PC-3 (cell line): ENCODE results near the gene HAUS2. TPM values are rescaled to one million over a fixed set of nuclear protein-coding genes. Genes with fewer than 3 reads are reported as not detected.

Source experiments
- ATAC-seq: fragments of 200-7000 bp; cut with Tn5 transposase; 2 replicates; pipeline ENCODE4 v1.9.1; 2020; ENCODE audit warnings: mild to moderate bottlenecking, moderate library complexity
- BruUV-seq: library from RNA; stranded (reverse); fragments of 400-500 nt; replicated peaks from 2 replicates; lab custom pipeline; 2021; lab: Mats Ljungman, UMichigan
- CTCF ChIA-PET: fragments of 300-600 bp; sonication (Branson Sonifier 250); formaldehyde crosslinking; loops from one replicate; lab custom pipeline; 2022; ENCODE audit warnings: antibody characterized with exemption; lab: Charles Lee
- POLR2A ChIA-PET: fragments of 300-600 bp; sonication (Branson Sonifier 250); formaldehyde crosslinking; loops from one replicate; lab custom pipeline; 2022; ENCODE audit warnings: antibody characterized with exemption; ENCODE audit not compliant: unreplicated experiment; lab: Charles Lee
- DNase-seq: peaks from one replicate; pipeline ENCODE4 v3.0.0-alpha.2; 2015
- H2AFZ ChIP-seq: fragments of 300-600 bp; sonication (generic); 2 replicates; pipeline ENCODE4 v1.6.0; 2016; ENCODE audit warnings: antibody characterized with exemption, low read length
- H3F3A ChIP-seq: fragments of 300-600 bp; sonication (generic); one replicate; pipeline ENCODE4 v1.6.0; 2017; ENCODE audit warnings: antibody characterized with exemption, low read length, control low read depth, mild to moderate bottlenecking; ENCODE audit not compliant: unreplicated experiment
- H3K27ac ChIP-seq: fragments of 300-600 bp; sonication (generic); 2 replicates; pipeline ENCODE4 v1.5.1; 2016; ENCODE audit warnings: mild to moderate bottlenecking, low read length
- H3K27me3 ChIP-seq: fragments of 300-600 bp; sonication (generic); 2 replicates; pipeline ENCODE4 v1.6.1; 2016; ENCODE audit warnings: low read length, mixed read lengths
- H3K36me3 ChIP-seq: fragments of 300-600 bp; sonication (generic); 2 replicates; pipeline ENCODE4 v1.6.1; 2016; ENCODE audit warnings: low read depth, mixed run types, low read length, mixed read lengths
- H3K4me1 ChIP-seq: fragments of 300-600 bp; sonication (generic); 2 replicates; pipeline ENCODE4 v1.5.1; 2016; ENCODE audit warnings: low read length; ENCODE audit not compliant: insufficient read depth
- H3K4me2 ChIP-seq: fragments of 300-600 bp; sonication (generic); 2 replicates; pipeline ENCODE4 v1.6.0; 2016; ENCODE audit warnings: low read length
- H3K4me3 ChIP-seq: fragments of 300-600 bp; sonication (generic); 2 replicates; pipeline ENCODE4 v1.5.1; 2016; ENCODE audit warnings: mild to moderate bottlenecking, low read length, mixed read lengths
- H3K79me2 ChIP-seq: fragments of 300-600 bp; sonication (generic); 2 replicates; pipeline ENCODE4 v1.6.1; 2017; ENCODE audit warnings: low read length, mixed read lengths
- H3K9ac ChIP-seq: fragments of 300-600 bp; sonication (generic); 2 replicates; pipeline ENCODE4 v1.6.0; 2016; ENCODE audit warnings: mild to moderate bottlenecking, low read length
- H3K9me2 ChIP-seq: fragments of 300-600 bp; sonication (generic); replicated peaks from 2 replicates; pipeline ENCODE4 v1.6.1; 2016; ENCODE audit warnings: mixed run types, low read length, mixed read lengths
- H3K9me3 ChIP-seq: fragments of 300-600 bp; sonication (generic); 2 replicates; pipeline ENCODE4 v1.6.1; 2016; ENCODE audit warnings: low read length, mixed read lengths
- H4K20me1 ChIP-seq: fragments of 300-600 bp; sonication (generic); 2 replicates; pipeline ENCODE4 v1.6.1; 2016; ENCODE audit warnings: low read length, mixed read lengths
- CTCF ChIP-seq: fragments of 300-600 bp; sonication (generic); conservative IDR thresholded peaks from 2 replicates; pipeline ENCODE4 v1.5.1; 2017; ENCODE audit warnings: antibody characterized with exemption, low read depth, mild to moderate bottlenecking, low read length
- EZH2 ChIP-seq: fragments of 300-600 bp; sonication (generic); IDR thresholded peaks from one replicate; pipeline ENCODE4 v1.6.1; 2017; ENCODE audit warnings: antibody characterized with exemption, mild to moderate bottlenecking, low read length; ENCODE audit not compliant: unreplicated experiment
- EZH2phosphoT487 ChIP-seq: fragments of 300-600 bp; sonication (generic); IDR thresholded peaks from 2 replicates; pipeline ENCODE4 v1.6.1; 2018; ENCODE audit warnings: mild to moderate bottlenecking, antibody characterized with exemption, low read length, borderline replicate concordance
- intact Hi-C: fragments of 100-400 bp; cut with micrococcal nuclease; formaldehyde crosslinking; loops from 2 replicates; pipeline ENCODE4 v1.9.0; 2023
- total RNA-seq: library from RNA; depleted of rRNA; stranded (reverse); fragments of >200 nt; gene quantifications from 2 replicates; pipeline ENCODE4 v1.2.3, GENCODE V29; 2014

Gene HAUS2
- total RNA-seq, 1 experiment from 2014 or later = 44.1 TPM

GRCh38 chr15:42533246-42533645, 15.4 kb upstream of the HAUS2 start:
- Histone ChIP-seq H2AFZ (no peak overlapping the region), H3K27me3 (no peaks in the 10 kb centered on the region), H3K9ac (no peak overlapping the region), H3K4me1 (no peaks in the 10 kb centered on the region), H3K36me3 (no peaks in the 10 kb centered on the region; the same call in 1 of the 2 replicates), H3K4me3 (no peak overlapping the region), H3K9me3 (no peaks in the 10 kb centered on the region), H4K20me1 (no peaks in the 10 kb centered on the region), H3F3A (no peaks in the 10 kb centered on the region), H3K79me2 (no peaks in the 10 kb centered on the region), H3K27ac (no peak overlapping the region), H3K9me2 (no peaks in the 10 kb centered on the region), H3K4me2 (no peak overlapping the region)
- POLR2A ChIA-PET = no interaction called here
- ATAC-seq = no peak
- CTCF ChIA-PET = no interaction called here
- intact Hi-C loops = no loop called here
- BruUV-seq = no TSS peak
- no peak for DNase-seq
- TF ChIP-seq CTCF (no peak), EZH2phosphoT487 (no peak), EZH2 (no peak)

- intact Hi-C loops = loop anchor here (5.0 kb wide), 2 partner anchors 37 to 48 kb away; partner anchors contain the start of gene SNAP23
- POLR2A ChIA-PET = no interaction called here
- CTCF ChIA-PET = no interaction called here
These were observed 3.6 kb upstream of the HAUS2 start for GRCh38 chr15:42544853-42545629.

More at GRCh38 chr15:42544853-42545629, 3.6 kb upstream of the HAUS2 start:
- Histone ChIP-seq H3K9ac (no peak overlapping the region), H3K9me3 (no peaks in the 10 kb centered on the region), H3K4me3 (no peak overlapping the region), H4K20me1 (no peaks in the 10 kb centered on the region), H3K4me2 (no peak overlapping the region), H3K79me2 (peaks cover 34% of the 10 kb centered on the region), H3K27ac (no peak overlapping the region), H3K27me3 (no peaks in the 10 kb centered on the region), H3K36me3 (peaks cover 9% of the 10 kb centered on the region; the same call in 1 of the 2 replicates), H3F3A (no peaks in the 10 kb centered on the region), H3K9me2 (no peaks in the 10 kb centered on the region), H2AFZ (no peak overlapping the region), H3K4me1 (peaks cover 13% of the 10 kb centered on the region)
- ATAC-seq = no peak
- no TSS peak for BruUV-seq
- no peak for DNase-seq
- TF ChIP-seq EZH2phosphoT487 = no peak
- no peak for TF ChIP-seq CTCF
- TF ChIP-seq EZH2 = no peak
